Activated T-cell treated with anti-CD3 and anti-CD28 coated beads for 1 hour (primary cell): ENCODE results near the gene TENM3.

ENCODE experiments used
- DNase-seq: peaks from one replicate; pipeline ENCODE4 v3.0.0-alpha.2; 2020; ENCODE audit warnings: low read depth

The TENM3 gene

GRCh38 chr4:182254026-182254780, 11.0 kb downstream of the TENM3 start:
- DNase-seq, result no peak

GRCh38 chr4:182255441-182256190, 12.4 kb downstream of the TENM3 start:
- DNase-seq, result no peak

GRCh38 chr4:182257016-182257415, 13.8 kb downstream of the TENM3 start:
- no peak for DNase-seq

GRCh38 chr4:182257503-182257902, 14.3 kb downstream of the TENM3 start:
- DNase-seq, result no peak

- no peak for DNase-seq
Measured at GRCh38 chr4:182258441-182259000, 15.3 kb downstream of the TENM3 start.

GRCh38 chr4:182261651-182262223, 18.5 kb downstream of the TENM3 start:
- DNase-seq, result no peak

GRCh38 chr4:182263562-182263961, 20.4 kb downstream of the TENM3 start:
- no peak for DNase-seq

- DNase-seq, result no peak
Measured at GRCh38 chr4:182264139-182264752, 21.0 kb downstream of the TENM3 start.

GRCh38 chr4:182265881-182266280, 22.7 kb downstream of the TENM3 start:
- DNase-seq, result no peak

GRCh38 chr4:182267048-182267447, 23.8 kb downstream of the TENM3 start:
- no peak for DNase-seq

- no peak for DNase-seq
Measured at GRCh38 chr4:182268966-182269365, 25.8 kb downstream of the TENM3 start.

- DNase-seq, result no peak
Measured at GRCh38 chr4:182271731-182272130, 28.5 kb downstream of the TENM3 start.

- DNase-seq, result no peak
Measured at GRCh38 chr4:182272151-182272550, 28.9 kb downstream of the TENM3 start.

- DNase-seq, result no peak
Measured at GRCh38 chr4:182273191-182273935, 30.2 kb downstream of the TENM3 start.

GRCh38 chr4:182276210-182277109, 33.3 kb downstream of the TENM3 start:
- no peak for DNase-seq

- no peak for DNase-seq
Measured at GRCh38 chr4:182277377-182277776, 34.2 kb downstream of the TENM3 start.

- no peak for DNase-seq
Measured at GRCh38 chr4:182278729-182279128, 35.5 kb downstream of the TENM3 start.

- DNase-seq, result no peak
Measured at GRCh38 chr4:182280436-182281111, 37.4 kb downstream of the TENM3 start.

GRCh38 chr4:182286035-182286434, 42.8 kb downstream of the TENM3 start:
- no peak for DNase-seq

GRCh38 chr4:182286931-182287330, 43.7 kb downstream of the TENM3 start:
- DNase-seq, result no peak
